ENCODE data around the gene SLC39A11.

Gene SLC39A11

GRCh38 chr17:72603420-72604242, 488.9 kb downstream of the SLC39A11 start:
- no peak for DNase-seq

- no peak for DNase-seq
Observed at GRCh38 chr17:72602517-72603419, 489.7 kb downstream of the SLC39A11 start.

- DNase-seq, result no peak
Observed at GRCh38 chr17:72600934-72601333, 491.6 kb downstream of the SLC39A11 start.

- no peak for DNase-seq
Observed at GRCh38 chr17:72599891-72600290, 492.6 kb downstream of the SLC39A11 start.

GRCh38 chr17:72598695-72599094, 493.8 kb downstream of the SLC39A11 start:
- DNase-seq, result no peak

GRCh38 chr17:72597354-72598087, 495.0 kb downstream of the SLC39A11 start:
- DNase-seq, result no peak

All from activated T-cell treated with anti-CD3 and anti-CD28 coated beads for 4 hours (primary cell).